GM18508 (cell line): Measurements from ENCODE around the gene FBXO28.

ENCODE experiments used
- ATAC-seq: cut with Tn5 transposase; IDR thresholded peaks from one replicate; pipeline ENCODE4 v1.9.1; 2021; ENCODE audit warnings: moderate number of reproducible peaks; ENCODE audit not compliant: insufficient read depth, unreplicated experiment

FBXO28 gene

DNA sequence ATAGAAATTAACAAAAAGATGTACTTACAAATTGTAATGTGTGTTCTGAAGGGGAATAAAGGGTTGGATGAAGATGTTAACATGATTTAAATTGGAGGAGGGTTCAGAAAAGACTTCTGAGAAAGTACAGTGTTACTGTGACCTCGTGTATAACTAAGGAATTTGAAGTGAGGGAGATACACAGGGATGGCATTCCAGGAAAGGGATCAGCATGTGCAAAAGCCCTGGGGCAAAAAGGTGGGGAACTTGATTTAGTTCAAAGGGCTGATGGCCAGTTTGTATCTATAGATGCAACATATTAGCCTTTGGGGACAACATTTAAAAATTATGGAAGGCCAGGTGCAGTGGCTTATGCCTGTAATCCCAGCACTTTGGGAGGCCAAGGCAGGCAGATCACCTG, 35.8 kb downstream of the FBXO28 start:
- ATAC-seq, result no peak

DNA sequence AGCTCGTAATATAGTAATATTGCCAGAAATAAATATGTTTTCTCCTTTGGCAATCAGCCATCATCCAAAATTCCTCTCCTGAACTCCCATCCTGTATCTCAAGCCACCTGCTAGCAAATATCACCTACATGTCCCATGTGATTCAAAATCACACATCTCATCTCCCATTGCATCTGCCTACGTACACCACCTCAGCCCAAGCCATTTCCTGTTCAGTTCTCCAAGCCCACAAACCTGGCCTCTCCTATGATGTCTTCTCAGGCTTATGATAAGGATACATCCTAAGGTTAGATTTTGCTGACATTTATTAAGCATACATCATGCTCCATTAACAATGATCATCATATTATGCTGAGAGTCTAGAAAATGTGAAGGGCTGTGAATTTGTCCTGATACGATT, 37.2 kb downstream of the FBXO28 start:
- ATAC-seq, result no peak

DNA sequence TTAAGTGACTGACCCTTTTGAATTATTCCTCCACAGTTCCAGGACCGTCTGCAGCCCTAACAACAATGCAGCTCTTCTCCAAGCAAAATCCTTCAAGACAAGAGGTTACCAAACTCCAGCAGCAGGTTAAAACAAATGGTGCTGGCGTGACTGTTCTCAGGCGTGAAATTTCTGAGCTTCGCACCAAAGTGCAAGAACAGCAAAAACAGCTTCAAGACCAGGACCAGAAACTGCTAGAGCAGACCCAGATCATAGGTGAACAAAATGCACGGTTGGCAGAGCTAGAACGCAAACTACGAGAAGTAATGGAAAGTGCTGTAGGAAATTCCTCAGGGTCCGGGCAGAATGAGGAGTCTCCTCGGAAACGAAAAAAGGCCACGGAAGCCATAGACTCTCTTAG, 43.4 kb downstream of the FBXO28 start:
- ATAC-seq, result no peak

DNA sequence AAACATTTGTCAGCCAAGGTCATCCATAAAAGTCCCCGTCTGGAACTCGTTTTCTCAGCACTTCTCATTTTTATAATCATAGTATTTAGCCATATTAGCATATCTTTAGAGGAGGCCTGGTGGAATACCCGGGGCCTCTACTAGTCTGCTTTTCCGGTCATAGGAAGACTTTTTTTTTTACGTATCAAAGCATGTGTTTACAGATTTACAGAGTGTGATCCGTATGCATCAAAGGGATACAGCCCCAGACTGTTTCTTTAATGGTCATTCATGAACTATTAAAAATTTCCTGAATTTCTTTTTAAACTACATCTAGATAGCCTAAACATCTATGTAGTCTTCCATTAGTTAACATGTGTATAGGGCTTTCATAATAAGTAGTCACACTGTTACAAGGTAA, 45.6 kb downstream of the FBXO28 start:
- no peak for ATAC-seq

DNA sequence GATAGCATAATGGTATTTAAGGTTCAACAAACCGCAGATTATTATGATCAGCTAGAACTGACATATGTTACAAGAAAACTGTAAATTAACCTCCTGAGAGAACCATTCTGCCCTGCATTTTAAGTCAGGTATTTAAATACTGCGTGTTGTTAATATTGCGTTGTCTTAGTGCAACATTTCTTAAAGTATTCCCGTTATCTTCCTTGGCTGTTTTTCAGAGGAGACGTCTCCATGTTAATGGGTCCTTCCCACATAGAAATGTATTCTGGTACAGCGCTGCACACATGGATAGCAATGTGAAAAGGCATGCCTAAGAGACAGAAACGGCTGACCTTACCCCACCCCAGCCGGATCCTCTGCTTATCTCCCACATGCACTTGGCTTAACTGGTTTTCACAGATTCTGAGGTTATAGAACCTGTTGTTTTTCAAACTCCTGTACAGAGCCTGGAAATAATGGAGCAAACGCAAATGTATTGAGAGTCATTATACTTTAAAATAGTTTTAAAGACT, 46.3 kb downstream of the FBXO28 start:
- no peak for ATAC-seq

DNA sequence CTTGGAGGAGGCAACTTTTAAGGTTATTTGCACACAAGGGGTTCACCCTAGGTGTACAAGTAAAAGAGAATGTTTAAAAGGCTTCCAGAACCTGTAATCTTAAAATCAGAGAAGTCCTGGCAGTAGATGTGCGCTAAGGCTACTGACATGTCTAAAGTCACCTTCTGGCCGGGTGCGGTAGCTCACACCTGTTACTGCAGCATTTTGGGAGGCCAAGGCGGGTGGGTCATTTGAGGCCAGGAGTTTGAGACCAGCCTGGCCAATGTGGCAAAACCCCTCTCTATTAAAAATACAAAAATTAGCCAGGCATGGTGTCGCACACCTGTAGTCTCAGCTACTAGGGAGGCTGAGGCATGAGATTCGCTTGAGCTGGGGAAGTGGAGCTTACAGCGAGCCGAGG, 48.9 kb downstream of the FBXO28 start:
- ATAC-seq, result no peak

DNA sequence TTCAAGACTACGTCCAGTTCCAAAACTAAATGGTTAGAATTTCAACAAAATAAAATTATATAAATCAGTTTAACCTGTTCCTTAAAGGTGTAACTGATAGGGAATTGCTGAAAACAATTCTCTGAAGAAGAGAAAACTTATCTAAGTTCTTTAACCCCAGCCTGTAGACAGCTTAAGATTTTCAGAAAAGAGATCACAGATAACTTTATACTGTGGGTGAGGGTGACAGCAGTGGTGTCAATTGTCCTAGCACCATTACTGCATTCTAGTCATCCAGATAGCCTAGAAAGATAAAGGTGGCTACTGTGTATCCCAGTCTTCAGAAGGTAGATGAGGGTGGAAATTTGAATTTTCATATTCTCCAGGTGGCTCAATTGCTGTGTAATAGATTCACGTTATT, 49.4 kb downstream of the FBXO28 start:
- ATAC-seq, result no peak

DNA sequence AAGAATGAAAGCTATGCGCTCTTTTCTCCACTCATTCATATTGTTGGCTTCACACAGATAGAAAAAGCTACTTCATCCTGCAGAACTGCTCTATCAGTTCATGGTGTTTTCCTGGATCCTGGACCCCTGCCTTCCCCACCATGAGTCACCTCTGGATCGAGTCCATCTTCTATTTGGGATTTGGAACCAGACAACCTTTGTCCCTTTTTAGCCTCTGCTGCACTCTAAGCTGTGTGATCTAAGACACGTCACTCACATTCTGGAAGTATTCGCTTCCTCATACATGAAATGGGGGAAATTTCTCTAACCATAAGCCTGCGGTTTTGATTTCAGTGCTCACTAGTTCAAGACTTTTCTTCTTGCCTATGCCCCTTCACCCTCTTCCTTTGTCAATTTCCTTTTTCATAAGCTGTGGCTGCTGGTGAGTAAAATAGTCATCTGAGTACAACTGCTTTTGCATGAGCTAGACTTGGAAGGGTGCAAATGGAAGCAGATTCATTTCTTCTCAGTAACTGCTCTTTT, 55.0 kb downstream of the FBXO28 start:
- peak; percentile 90 for ATAC-seq

DNA sequence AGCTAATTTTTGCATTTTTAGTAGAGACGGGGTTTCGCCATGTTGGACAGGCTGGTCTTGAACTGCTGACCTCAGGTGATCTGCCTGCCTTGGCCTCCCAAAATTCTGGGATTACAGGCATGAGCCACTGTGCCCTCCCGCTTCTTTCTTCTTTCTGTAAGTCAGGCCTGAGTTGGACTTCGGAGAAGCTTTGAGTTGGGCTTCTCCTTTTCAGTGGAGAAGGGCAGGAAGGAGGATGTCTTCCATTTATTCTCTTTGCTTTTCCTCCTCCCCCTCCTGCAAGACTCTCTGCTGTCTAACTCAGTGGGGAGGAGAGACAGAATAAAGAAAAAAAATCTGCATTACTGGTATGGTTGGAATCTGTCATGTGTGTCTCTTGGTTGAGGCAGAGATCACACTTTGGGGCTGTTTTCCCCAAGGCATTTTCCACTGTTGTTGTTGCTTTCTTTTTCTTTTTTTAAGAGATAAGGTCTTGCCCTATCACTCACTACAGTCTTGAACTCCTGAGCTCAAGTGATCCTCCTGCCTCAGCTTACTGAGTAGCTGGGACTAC, 55.9 kb downstream of the FBXO28 start:
- no peak for ATAC-seq

DNA sequence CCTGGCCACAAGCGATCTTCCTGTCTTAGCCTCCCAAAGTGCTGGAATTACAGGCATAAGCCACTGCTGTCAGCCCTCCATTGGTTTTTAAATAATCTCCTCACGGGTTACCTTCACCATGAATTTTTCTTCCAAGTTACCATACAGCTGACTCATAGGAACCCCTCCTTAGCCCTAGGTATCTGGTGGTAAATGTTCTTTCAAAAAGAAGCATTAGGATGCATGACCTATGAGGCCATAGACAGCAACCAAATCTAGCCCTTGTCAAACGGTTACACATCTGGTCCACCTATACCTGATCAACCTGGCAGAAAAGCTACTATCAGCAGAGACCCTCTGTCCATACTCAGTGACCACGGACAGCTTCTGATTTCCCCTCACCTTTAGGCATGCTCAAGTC, 56.4 kb downstream of the FBXO28 start:
- ATAC-seq, result no peak

DNA sequence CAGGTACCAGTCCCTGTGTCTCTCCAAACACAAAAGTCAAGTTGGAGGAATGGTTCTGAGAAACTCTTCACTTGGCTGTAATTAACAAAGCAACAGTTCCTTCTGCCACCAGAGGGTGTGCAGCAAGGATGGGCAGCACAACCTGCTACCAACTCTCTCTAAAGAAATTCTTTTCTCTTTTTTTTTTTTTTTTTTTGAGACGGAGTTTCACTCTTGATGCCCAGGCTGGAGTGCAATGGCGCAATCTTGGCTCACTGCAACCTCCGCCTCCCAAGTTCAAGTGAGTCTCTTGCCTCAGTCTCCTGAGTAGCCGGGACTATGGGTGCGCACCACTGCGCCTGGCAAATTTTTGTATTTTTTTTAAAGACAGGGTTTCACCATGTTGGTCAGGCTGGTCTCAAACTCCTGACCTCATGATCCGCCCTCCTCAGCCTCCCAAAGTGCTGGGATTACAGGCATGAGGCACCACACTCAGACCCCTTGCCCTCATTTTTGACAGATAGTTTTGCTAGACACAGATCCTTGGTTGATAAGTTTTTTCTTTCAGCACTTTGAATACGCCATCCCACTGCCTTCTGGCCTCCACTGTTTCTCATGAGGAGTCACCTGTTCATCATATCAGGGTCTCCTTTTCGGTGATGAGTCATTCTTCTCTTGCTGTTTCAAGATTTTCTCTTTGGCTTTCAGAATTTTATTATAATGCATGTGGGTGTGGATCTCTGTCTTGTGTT, 57.0 kb downstream of the FBXO28 start:
- ATAC-seq, result no peak

DNA sequence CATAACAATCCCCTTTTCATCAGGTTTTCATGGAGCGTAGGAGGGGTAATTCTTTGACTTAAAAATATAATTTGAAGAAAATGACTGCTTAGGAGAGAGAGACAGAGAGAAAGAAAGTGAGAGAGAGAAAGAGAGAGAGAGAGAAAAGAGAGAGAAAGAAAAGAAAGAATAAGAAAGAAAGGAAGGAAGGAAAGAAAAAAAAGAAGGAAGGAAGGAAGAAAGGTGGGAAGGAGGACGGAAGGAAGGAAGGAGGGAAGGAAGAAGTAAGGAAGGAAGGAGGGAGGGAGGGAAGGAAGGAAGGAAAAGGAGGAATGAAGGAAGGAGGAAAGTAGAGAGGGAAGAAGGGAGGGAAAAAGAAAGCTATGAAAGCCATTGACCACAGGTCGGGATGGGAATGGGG, 58.3 kb downstream of the FBXO28 start:
- no peak for ATAC-seq

DNA sequence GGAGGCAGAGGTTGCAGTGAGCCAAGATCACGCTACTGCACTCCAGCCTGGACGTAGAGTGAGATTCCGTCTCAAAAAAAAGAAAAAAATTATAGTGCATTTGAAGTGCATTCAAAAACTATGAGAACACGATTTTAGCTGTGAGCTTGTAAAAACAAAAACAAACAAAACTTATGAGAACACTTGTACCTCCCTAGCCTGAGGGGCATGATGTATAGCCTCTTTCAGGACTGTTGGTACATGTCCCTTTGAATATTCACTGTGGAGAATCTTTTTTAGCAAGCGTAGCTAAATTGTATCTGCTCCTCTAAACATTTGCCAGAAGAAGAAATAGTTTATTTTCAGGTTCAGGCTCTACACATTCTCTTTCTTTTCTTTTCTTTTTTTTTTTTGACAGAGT, 59.6 kb downstream of the FBXO28 start:
- no peak for ATAC-seq

DNA sequence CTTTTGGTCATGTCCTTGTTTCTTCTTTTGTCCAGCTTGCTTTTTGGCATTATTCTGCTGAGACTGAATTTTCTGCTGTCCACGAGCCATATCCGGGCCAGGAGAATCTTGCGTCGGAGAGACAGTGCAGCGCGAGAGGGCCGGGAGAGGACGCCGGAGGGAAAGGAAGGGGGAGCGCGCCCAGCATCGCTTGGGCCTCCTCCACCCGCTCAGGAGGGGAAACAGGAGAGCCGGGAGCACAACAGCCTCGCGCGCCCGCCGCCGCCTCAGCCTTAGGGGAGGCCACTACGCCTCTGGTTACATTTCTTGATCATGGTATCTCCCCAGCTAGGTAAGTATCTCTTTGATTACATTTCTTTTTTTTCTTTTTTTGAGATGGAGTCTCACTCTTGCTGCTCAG, 61.7 kb downstream of the FBXO28 start:
- no peak for ATAC-seq

DNA sequence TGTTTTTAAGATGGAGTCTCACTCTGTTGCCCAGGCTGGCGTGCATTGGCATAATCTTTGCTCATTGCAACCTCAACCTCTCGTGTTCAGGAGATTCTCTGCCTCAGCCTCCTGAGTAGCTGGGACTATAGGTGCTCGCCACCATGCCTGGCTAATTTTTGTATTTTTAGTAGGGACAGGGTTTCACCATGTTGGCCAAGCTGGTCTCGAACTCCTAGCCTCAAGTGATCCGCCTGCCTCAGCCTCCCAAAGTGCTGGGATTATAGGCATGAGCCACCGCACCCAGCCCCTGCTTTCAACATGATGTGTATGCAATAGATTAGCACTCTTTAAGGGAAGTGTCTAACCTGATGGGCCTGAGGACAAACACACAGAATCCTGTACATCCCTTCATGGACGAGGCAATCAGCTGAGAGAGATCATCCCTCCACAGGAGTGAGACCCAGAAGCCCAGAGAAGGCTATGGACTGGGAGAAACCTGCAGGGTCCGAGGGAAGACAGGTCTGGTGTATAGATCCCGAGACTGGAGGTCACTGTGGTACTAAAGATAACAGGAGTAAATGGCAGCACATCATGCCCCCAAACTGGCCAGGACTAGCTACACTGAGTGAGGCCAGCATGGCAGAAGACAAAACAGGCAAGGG, 63.6 kb downstream of the FBXO28 start:
- ATAC-seq, result no peak

DNA sequence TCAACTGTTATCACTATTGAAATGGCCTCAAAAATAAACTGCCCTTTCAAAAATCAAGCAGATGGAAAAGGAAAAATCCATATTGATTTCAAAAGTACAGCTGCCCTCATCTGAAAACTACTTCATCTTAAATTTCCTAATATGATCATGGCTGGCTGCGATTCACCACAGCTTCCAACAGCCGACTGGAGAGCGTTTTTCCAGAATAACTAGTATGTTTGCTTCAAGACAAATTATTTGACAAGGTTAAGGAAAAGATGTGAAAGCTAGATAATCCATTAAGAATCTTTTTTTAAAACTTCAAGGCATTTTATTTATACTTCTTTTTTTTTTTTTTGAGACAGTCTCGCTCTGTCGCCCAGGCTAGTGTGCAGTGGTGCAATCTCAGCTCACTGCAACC, 65.0 kb downstream of the FBXO28 start:
- ATAC-seq, result no peak

DNA sequence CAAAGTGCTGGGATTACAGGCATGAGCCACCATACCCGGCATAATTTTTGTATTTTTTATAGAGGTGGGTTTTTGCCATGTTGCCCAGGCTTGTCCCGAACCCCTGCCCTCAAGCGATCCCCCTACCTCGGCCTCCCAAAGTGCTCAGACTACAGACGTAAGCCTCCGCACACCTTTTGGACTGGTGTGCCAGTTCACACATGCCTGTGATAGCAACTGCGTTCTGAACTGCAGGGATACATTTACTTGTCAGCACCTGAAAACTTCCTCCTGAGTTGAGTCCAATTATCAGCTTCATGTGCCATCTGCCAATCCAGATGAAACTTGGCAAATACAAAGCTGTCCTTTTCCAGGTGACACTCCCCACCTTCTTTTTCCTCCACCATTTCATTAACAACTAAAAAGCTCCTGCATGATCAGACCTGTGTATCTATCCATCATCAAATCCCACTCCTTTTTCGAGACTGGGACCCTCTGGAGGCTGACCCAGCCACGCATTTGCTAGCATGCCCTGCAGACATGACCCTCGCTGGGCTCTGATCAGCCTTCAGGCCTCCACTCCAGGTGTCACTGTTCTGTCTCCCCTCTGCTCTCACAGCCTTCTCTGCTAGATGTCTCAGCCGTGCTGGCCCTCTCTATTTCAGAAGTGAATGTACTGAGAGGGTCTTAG, 67.0 kb downstream of the FBXO28 start:
- ATAC-seq, result no peak

DNA sequence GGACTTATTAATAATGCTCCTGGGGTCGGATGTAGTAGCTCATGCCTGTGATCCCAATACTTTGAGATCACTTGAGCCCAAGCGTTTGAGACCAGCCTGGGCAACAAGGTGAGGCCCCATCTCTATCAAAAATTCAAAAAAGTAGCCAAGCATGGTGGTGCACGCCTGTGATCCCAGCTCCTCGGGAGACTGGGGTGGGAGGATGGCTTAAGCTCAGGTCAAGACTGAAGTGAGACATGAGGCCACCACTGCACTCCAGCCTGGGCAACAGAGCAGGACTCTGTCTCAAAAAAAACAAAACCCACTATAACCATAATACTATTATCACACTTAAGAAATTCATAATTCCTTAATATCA, 67.5 kb downstream of the FBXO28 start:
- no peak for ATAC-seq

DNA sequence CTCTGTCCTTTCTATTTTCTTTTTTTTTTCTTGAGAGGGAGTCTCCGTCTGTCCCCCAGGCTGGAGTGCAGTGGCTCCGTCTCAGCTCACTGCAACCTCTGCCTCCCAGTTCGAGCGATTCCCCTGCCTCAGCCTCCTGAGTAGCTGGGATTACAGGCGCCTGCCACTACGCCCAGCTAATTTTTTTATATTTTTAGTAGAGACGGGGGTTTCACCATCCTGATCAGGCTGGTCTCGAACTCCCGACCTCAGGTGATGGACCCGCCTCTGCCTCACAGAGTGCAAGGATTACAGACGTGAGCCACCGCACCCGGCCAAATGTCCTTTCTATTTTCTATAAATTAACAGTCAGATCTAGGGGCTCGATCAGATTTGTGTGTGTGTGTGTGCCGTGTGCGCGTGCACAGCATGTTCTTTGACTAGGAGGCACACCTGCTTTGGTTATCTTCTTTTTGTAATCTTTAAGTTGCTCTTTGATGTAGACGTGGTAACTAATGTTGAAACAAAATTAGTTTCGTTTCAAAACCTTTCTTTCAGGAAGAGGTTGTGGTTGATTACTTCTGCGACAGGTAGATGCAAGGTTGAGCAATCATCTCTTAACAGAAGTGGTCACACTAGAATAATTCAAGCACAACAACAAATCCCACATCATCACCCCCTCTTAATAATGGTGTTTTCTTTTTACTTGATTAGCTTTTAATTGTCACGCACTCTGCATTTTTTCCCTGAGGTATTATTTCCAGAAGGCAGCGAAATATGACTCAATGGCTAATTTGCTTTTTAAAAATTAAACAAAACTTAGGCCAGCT, 68.3 kb downstream of the FBXO28 start:
- ATAC-seq, result peak; percentile 50

DNA sequence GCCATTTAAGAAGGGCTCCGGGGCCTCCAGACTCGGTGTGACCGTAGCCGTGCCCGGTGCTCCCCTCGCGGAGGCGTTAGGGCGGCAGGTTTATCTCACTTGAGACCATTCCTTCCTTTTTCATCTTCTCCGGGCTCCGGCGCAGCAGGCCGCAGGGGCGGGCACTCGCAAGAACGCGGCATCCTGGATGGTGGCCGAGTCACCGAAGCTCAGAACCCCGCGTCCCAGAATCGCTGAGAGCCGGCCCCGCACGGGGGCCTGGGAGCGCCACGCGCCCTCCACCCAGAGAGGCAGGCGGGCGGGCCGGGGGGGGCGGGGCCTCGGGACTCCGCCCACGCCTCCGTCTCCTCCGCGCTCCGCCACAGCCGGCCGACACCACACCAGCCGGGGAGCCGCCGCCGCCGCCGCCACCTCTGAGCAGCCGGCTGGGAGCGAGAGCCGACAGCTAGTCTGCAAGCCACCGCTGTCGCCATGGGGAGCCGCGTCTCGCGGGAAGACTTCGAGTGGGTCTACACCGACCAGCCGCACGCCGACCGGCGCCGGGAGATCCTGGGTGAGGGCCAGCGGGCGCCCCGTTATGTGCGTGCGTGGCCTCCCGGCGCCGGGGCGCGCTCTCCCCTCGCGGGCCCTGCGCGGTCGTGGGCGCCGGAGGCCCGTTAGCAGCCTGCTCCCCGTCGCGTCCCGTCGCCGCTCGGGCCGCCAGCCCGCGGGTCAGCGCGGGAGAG, 69.1 kb downstream of the FBXO28 start, which contains the start of gene DEGS1:
TSS of gene DEGS1 (plus strand) at position 375 of the 725 bp plus-strand sequence. CDS start at position 472, 97 bp downstream.
- ATAC-seq, result peak; percentile 29
